ENCODE data around the gene TSSC4.

TSSC4 gene

GRCh38 chr11:2420502-2421225 lies 20.1 kb downstream of the TSSC4 start:
- peak; percentile 69 to 75 for DNase-seq

GRCh38 chr11:2421226-2421994 lies 20.9 kb downstream of the TSSC4 start:
- DNase-seq = no peak

GRCh38 chr11:2421996-2422395 lies 21.4 kb downstream of the TSSC4 start:
- no peak for DNase-seq

GRCh38 chr11:2422461-2423156 lies 22.1 kb downstream of the TSSC4 start:
- no peak for DNase-seq

- no peak for DNase-seq
Measured at GRCh38 chr11:2423157-2424025, 22.8 kb downstream of the TSSC4 start.

GRCh38 chr11:2424811-2425495 lies 24.4 kb downstream of the TSSC4 start:
- no peak for DNase-seq

GRCh38 chr11:2425506-2425905 lies 25.0 kb downstream of the TSSC4 start:
- DNase-seq = no peak

- no peak for DNase-seq
Measured at GRCh38 chr11:2426221-2426620, 25.7 kb downstream of the TSSC4 start.

- no peak for DNase-seq
Measured at GRCh38 chr11:2426826-2427521, 26.4 kb downstream of the TSSC4 start.

GRCh38 chr11:2427721-2428321 lies 27.3 kb downstream of the TSSC4 start:
- DNase-seq = no peak

GRCh38 chr11:2428322-2428795 lies 27.8 kb downstream of the TSSC4 start:
- peak; percentile 85 for DNase-seq

- no peak for DNase-seq
Measured at GRCh38 chr11:2431395-2431794, 30.8 kb downstream of the TSSC4 start.

- DNase-seq = no peak
Measured at GRCh38 chr11:2432171-2432621, 31.6 kb downstream of the TSSC4 start.

- DNase-seq = no peak
Measured at GRCh38 chr11:2432628-2433071, 32.1 kb downstream of the TSSC4 start.

- DNase-seq = no peak
Measured at GRCh38 chr11:2433106-2433925, 32.8 kb downstream of the TSSC4 start.

- no peak for DNase-seq
Measured at GRCh38 chr11:2434008-2434407, 33.5 kb downstream of the TSSC4 start.

GRCh38 chr11:2434506-2435255 lies 34.1 kb downstream of the TSSC4 start:
- no peak for DNase-seq

- DNase-seq = no peak
Measured at GRCh38 chr11:2435288-2436012, 34.9 kb downstream of the TSSC4 start.

Measured in CD4-positive, alpha-beta T cell treated with Interleukin-4 for 1 hour (primary cell).